OCI-LY1 (cell line): ENCODE measurements around the gene ZNF316.

Source experiments
- H2AFZ ChIP-seq: fragments of 200-600 bp; sonication (generic), shearing (Covaris generic); 2 replicates; pipeline ENCODE4 v1.6.0; 2014; ENCODE audit warnings: antibody characterized with exemption, mild to moderate bottlenecking, low read length
- H3F3A ChIP-seq: fragments of 200-600 bp; sonication (generic), shearing (Covaris generic); 2 replicates; pipeline ENCODE4 v1.6.0; 2014; ENCODE audit warnings: mild to moderate bottlenecking, antibody characterized with exemption, low read length, moderate library complexity; ENCODE audit not compliant: insufficient read depth
- H3K27ac ChIP-seq: fragments of 200-600 bp; sonication (generic); 2 replicates; pipeline ENCODE4 v1.5.1; 2014; ENCODE audit warnings: low read length, mixed run types, mild to moderate bottlenecking, low read depth; ENCODE audit not compliant: poor library complexity, severe bottlenecking
- H3K27me3 ChIP-seq: fragments of 200-600 bp; sonication (generic); 2 replicates; pipeline ENCODE4 v1.6.0; 2014; ENCODE audit warnings: antibody characterized with exemption, mild to moderate bottlenecking, low read length, moderate library complexity; ENCODE audit not compliant: insufficient read depth
- H3K36me3 ChIP-seq: fragments of 200-600 bp; sonication (generic); 2 replicates; pipeline ENCODE4 v1.6.1; 2014; ENCODE audit warnings: mild to moderate bottlenecking, antibody characterized with exemption, low read length, moderate library complexity, mixed read lengths; ENCODE audit not compliant: insufficient read depth
- H3K4me1 ChIP-seq: fragments of 200-600 bp; sonication (generic); 2 replicates; pipeline ENCODE4 v1.5.1; 2014; ENCODE audit warnings: mild to moderate bottlenecking, low read length, moderate library complexity; ENCODE audit not compliant: insufficient read depth, severe bottlenecking
- H3K4me2 ChIP-seq: fragments of 200-600 bp; sonication (generic), shearing (Covaris generic); 2 replicates; pipeline ENCODE4 v1.6.1; 2014; ENCODE audit warnings: low read length
- H3K4me3 ChIP-seq: fragments of 200-600 bp; sonication (generic); 2 replicates; pipeline ENCODE4 v1.5.1; 2014; ENCODE audit warnings: low read length, low read depth, mild to moderate bottlenecking, mixed read lengths; ENCODE audit not compliant: poor library complexity, severe bottlenecking
- H3K79me2 ChIP-seq: fragments of 200-600 bp; shearing (Covaris generic); 2 replicates; pipeline ENCODE4 v1.6.1; 2016; ENCODE audit warnings: mixed run types, low read length, mixed read lengths; ENCODE audit not compliant: insufficient read depth
- H3K9ac ChIP-seq: fragments of 200-600 bp; sonication (generic), shearing (Covaris generic); 2 replicates; pipeline ENCODE4 v1.6.1; 2014; ENCODE audit warnings: mild to moderate bottlenecking, low read length, mixed read lengths
- H3K9me2 ChIP-seq: fragments of 200-600 bp; sonication (generic), shearing (Covaris generic); 2 replicates; pipeline ENCODE4 v1.6.1; 2014; ENCODE audit warnings: low read depth, mild to moderate bottlenecking, low read length, mixed read lengths
- H3K9me3 ChIP-seq: fragments of 200-600 bp; shearing (Covaris generic); 2 replicates; pipeline ENCODE4 v1.6.1; 2014; ENCODE audit warnings: low read length, mixed read lengths
- H4K20me1 ChIP-seq: fragments of 200-600 bp; sonication (generic), shearing (Covaris generic); 2 replicates; pipeline ENCODE4 v1.6.0; 2016; ENCODE audit warnings: mild to moderate bottlenecking, low read length; ENCODE audit not compliant: insufficient read depth
- EZH2 ChIP-seq: fragments of 200-600 bp; sonication (generic), shearing (Covaris generic); IDR thresholded peaks from 2 replicates; pipeline ENCODE4 v1.8.0; 2017; ENCODE audit warnings: borderline replicate concordance, mixed run types, mild to moderate bottlenecking, antibody characterized with exemption, low read length, moderate library complexity, mixed read lengths
- TF ChIP-seq, protein P1 (sequence below): fragments of 200-600 bp; sonication (generic), shearing (Covaris generic); IDR thresholded peaks from 2 replicates; pipeline ENCODE4 v1.5.1; 2017; ENCODE audit warnings: mild to moderate bottlenecking, antibody characterized with exemption, low read length, moderate library complexity, mixed read lengths

Gene ZNF316

GRCh38 chr7:6637544-6638229 is 569 bp downstream of the ZNF316 start:
- Histone ChIP-seq H3K27ac (peak overlapping the region; percentile 12), H3K79me2 (no peaks in the 10 kb centered on the region), H3K27me3 (no peaks in the 10 kb centered on the region), H4K20me1 (no peaks in the 10 kb centered on the region), H3K9ac (peak overlapping the region; percentile 55), H3F3A (no peaks in the 10 kb centered on the region), H2AFZ (no peak overlapping the region), H3K9me3 (no peaks in the 10 kb centered on the region), H3K4me2 (peak overlapping the region; percentile 68), H3K36me3 (peaks cover 36% of the 10 kb centered on the region), H3K9me2 (no peaks in the 10 kb centered on the region), H3K4me3 (peak overlapping the region; percentile 63), H3K4me1 (peaks cover 17% of the 10 kb centered on the region)
- TF ChIP-seq, protein P1, sequence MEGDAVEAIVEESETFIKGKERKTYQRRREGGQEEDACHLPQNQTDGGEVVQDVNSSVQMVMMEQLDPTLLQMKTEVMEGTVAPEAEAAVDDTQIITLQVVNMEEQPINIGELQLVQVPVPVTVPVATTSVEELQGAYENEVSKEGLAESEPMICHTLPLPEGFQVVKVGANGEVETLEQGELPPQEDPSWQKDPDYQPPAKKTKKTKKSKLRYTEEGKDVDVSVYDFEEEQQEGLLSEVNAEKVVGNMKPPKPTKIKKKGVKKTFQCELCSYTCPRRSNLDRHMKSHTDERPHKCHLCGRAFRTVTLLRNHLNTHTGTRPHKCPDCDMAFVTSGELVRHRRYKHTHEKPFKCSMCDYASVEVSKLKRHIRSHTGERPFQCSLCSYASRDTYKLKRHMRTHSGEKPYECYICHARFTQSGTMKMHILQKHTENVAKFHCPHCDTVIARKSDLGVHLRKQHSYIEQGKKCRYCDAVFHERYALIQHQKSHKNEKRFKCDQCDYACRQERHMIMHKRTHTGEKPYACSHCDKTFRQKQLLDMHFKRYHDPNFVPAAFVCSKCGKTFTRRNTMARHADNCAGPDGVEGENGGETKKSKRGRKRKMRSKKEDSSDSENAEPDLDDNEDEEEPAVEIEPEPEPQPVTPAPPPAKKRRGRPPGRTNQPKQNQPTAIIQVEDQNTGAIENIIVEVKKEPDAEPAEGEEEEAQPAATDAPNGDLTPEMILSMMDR, result peak; percentile 48
- no peak for TF ChIP-seq EZH2

DNA sequence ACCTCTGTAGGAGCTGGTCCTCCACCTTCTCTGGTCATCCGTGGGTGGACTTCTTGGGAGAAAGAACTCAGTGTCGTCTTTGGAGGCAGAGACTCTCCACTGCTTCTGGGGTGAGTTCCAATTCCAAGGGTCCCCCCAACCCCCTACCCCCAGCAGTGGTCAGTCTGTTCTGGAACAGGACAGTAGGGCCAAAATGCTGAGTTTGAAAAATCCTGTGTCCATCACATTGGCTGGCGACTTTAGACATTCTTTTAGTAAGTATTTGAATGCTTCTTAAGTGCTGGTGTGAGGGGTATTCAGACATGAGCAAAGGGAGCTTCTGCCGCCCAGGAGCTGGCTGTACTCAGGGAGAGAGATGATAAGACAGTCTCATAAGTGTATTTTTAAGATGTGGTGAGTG is 1.9 kb downstream of the ZNF316 start:
- no peak for TF ChIP-seq EZH2
- TF ChIP-seq, protein P1, result no peak
- no peaks in the 10 kb centered on the region for H3K9me2 ChIP-seq
- no peaks in the 10 kb centered on the region for H3F3A ChIP-seq
- no peak overlapping the region for H3K27ac ChIP-seq
- H4K20me1 ChIP-seq, result no peaks in the 10 kb centered on the region
- H3K27me3 ChIP-seq, result no peaks in the 10 kb centered on the region
- no peak overlapping the region for H3K9ac ChIP-seq
- H3K36me3 ChIP-seq, result peaks cover 50% of the 10 kb centered on the region
- no peak overlapping the region for H3K4me3 ChIP-seq
- H3K4me1 ChIP-seq, result peaks cover 17% of the 10 kb centered on the region
- H3K9me3 ChIP-seq, result no peaks in the 10 kb centered on the region
- no peak overlapping the region; the same call in 1 of the 2 replicates for H3K4me2 ChIP-seq
- no peaks in the 10 kb centered on the region for H3K79me2 ChIP-seq
- H2AFZ ChIP-seq, result no peak overlapping the region

DNA sequence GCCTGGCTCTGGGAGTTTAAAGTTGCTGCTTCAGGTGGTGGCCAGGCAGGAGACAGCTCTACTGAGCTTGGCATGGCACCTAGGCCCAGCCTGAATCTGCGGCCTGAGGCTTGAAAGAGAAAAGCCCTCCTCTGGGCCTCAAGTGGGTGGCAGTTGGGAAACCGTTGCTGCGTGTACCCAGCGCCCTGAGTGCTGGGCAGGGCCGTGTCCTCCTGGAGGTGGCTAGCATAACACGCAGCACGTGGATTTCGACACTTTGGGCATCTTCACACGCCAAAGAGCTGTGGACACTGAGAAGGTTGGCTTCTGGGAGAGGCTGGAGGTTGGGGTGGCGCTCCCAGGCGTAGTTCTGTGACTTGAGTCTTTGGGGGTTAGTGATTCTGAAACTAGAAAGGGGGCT is 2.5 kb downstream of the ZNF316 start:
- H3K4me3 ChIP-seq, result no peak overlapping the region

More for the DNA sequence above, 2.5 kb downstream of the ZNF316 start:
- Histone ChIP-seq H3F3A (no peaks in the 10 kb centered on the region), H4K20me1 (no peaks in the 10 kb centered on the region), H3K9ac (no peak overlapping the region), H3K4me1 (peaks cover 17% of the 10 kb centered on the region), H3K36me3 (peaks cover 56% of the 10 kb centered on the region), H3K9me2 (no peaks in the 10 kb centered on the region), H2AFZ (no peak overlapping the region), H3K27ac (no peak overlapping the region), H3K9me3 (no peaks in the 10 kb centered on the region), H3K4me2 (no peak overlapping the region), H3K79me2 (no peaks in the 10 kb centered on the region), H3K27me3 (no peaks in the 10 kb centered on the region)
- TF ChIP-seq, protein P1, result no peak
- no peak for TF ChIP-seq EZH2
